RPMI8226 (cell line): ENCODE results near the gene CKAP4.

Source experiments
- DNase-seq: peaks from one replicate; pipeline ENCODE4 v3.0.0-alpha.2; 2015

Gene CKAP4

DNA sequence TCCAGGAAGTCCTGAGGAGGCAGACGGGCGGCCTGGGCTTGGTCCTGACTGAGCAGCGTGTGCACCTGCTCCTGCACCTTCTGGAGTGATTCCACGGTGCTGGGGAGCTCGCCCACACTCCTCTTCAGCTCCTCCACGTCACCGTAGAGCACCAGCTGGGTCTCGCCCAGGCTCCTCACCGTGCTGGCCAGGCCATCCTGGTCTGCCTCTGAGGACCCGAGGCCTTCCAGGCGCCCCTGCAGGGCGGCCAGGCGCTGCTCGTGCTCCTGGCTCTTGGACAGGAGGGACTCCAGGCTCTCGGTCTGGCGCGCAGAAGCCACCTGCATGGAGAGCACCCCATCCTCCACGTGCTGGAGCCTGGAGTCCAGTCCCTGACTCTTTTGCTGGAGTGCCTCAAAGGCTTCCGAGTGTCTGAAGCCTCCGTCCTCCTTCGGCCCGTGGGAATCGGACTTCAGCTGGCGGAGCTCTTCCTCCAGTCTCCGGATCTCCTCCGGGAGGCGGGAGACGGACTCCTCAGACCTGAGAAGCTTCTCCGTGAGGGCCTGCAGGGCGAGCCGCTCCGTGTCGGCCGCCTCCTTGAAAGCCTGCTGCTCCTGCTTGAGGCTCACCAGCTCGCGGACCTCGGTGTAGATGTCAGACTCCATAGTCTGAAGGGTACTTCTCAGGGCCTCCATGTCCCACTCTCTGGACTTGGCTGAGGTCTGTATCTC is 8.4 kb downstream of the CKAP4 start:
- no peak for DNase-seq

DNA sequence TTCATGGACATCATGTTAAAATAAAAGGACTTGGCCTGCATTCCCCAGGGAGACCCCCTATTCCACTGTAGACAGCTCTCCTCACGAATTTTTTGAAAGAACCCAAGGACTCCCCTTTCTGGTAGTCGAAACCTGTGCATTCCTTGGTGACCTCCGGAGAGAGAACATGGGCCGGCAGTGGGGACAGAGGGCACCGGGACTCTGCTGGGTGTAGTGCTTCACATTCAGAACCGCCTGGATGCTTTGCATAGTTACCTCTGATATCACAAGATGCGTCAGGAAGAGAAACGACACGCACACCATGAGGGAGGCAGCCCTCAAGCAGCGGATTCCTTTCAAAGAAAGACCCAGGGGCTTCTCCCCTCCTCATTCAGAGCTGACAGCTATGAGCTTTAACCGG is 9.7 kb downstream of the CKAP4 start:
- no peak for DNase-seq

DNA sequence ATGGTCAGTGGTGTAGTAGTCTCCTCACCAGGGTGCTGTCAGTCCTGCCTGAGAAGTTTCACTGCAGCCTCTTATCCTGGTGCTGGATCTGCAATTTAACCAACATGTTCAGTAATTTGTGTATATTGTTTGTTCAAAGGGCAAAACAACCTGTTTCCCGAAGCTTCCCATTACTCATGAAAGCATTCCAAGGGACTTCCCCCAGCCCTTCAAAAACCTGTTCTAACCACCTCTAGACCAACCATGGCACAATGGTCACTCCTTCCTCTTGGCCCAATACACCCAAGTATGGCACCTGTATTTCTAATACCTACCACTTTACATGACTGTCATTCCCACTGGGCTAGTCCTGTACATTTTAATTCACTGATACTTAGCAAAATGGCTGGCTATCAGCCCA is 12.1 kb downstream of the CKAP4 start:
- no peak for DNase-seq

DNA sequence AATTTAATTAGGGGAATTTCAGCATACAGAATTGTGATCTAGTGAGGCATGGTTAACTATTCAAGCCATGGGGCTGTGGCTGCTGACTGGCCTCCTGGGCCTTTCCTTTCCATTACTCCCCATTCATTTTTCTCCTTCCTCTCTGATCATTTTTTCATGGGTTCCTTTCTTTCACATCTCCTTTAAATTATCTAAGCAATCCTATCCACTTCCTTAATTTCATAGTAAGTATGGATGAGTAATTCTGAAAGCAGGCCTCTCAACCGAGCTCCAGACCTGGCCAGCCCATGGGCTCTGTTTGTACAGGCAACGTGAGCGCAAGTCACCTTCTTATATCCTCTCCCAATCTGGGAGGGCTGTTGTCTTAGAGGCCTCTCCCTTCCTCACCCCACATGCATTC is 13.4 kb downstream of the CKAP4 start:
- DNase-seq: no peak

DNA sequence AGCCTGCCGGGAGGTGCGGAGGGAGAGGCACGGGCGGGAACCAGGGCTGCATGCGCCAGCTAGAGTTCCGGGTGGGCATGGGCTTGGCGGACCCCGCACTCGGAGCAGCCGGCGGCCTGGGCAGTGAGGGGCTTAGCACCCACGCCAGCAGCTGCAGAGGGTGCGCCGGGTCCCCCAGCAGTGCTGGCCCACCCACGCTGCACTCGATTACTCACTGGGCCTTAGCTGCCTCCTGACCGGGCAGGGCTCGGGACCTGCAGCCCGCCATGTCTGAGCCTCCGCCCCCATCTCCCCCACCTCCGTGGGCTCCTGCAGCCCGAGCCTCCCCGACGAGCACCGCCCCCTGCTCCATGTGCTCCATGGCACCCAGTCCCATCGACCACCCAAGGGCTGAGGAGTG is 14.8 kb downstream of the CKAP4 start:
- DNase-seq: no peak

DNA sequence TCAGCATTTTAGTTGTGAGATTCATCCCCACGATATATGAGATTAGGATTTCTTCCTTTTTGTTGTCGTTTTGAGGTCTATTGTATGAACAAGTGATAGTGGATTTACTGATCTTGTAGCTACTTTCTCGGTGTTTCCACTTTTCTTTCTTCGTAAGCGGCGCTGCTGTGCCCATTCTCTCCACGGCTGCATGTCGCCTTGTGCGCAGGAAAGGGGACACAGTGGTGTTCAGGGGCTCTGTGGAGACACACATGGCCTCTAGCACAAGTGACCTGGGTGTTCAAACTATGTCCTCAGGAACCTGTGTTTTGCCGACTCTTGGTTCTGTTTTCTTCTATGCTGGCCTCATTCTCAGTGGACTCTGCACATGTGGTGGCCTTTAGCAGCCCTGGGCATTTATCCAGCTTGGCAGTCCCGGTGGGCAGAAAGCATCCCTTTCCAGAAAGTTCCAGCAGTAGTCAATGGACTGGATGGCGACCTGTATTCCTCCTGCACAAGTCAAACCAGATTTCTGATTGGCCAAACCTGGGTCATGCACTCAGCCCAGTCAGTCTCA is 18.7 kb downstream of the CKAP4 start:
- no peak for DNase-seq

DNA sequence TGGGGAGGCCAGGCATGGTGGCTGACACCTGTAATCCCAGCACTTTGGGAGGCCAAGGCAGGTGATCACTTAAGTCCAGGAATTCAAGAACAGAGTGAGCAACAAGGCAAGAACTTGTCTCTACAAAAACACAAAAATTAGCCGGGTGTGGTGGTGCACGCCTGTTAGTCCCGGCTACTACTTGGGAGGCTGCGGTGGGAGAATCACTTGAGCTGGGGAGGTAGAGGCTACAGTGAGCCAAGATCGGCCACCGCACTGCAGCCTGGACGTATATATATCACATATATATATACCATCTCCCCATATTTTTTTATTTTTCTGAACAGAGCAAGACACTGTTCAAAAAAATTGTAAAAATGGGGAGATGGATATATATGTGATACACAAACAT is 19.5 kb downstream of the CKAP4 start:
- no peak for DNase-seq

DNA sequence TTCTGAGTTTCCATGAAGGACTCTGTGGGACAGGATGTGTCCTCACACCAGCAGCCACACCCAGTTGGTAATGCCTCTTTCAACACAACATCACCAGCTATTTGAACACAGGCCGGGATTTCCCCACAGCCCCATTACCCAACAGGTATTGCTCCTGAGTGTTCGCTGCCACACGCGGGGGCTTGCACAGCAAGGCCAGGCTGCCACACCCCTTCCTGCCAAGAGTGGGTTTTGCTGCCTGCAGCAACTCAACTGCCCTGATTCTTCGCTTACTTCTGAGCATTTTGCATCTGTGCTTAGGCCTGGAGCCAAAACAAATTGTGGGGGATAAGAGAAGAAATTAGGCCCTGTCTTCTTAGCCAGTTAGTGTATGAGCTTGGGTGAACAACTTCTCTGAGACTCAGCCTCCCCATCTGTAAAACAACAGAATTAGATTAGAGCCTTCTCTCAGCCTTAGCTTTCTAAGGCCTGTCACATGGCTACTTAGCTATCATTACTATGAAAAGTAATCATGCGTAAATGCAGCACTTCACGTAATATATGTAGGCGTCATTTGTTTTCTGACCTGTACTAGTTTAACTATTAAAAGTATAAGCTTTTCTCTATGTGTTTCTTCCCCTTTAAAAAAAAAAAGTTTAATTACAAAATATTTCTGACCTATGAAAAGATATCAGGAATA is 20.0 kb downstream of the CKAP4 start:
- DNase-seq: no peak

DNA sequence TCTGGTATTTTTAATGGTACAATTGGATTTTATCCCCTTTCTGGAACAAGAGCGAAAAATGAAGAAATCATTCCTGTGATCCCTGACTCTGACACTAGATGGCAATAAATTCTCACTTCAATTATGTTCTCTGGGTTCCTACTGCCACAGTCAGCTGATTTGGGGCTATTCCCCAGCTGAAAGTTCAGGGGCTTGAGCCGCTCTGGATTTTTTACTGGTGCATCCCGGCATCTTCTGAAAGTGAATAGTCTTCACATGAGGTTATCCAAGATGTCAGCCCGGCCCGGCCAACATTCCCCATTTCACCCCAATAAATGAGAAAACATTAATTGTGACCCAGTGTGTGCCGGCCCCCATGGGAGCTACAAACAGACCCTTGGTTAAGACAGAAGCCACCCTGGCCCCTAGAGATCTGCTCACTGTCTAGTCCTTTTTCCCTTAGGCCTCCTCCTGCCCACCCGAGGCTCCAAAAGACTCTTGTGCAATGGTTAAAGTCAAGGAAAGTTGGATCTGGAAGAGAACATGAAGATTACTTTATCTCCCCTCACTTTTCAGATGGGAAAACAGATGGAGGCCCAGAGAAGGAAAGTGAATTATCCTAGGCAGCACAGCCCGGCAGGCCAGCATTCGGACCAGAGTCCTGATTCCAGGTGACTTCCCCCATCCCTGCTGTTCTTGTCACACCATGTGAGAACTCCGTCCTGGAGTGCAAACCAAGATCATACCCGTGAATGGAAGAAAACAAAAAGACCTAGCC is 20.8 kb downstream of the CKAP4 start:
- DNase-seq: peak; percentile 31

DNA sequence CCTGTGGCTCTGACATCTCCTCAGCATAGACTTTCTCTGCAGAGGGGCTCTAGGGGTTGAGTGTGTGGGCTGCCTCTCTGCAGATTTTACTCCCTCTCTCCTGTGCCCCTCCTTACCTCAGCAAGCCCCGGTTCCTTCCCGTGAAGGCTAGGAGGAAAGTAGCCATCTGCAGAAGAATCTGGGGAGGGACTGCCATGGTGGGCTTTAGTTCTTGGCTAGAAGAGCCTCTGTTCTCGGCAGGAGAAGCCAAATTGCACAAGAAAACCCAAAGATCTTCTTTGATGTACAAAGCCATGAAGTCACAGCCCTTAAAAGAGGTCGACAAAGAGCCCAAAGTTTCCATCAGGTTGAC is 23.5 kb downstream of the CKAP4 start:
- no peak for DNase-seq

DNA sequence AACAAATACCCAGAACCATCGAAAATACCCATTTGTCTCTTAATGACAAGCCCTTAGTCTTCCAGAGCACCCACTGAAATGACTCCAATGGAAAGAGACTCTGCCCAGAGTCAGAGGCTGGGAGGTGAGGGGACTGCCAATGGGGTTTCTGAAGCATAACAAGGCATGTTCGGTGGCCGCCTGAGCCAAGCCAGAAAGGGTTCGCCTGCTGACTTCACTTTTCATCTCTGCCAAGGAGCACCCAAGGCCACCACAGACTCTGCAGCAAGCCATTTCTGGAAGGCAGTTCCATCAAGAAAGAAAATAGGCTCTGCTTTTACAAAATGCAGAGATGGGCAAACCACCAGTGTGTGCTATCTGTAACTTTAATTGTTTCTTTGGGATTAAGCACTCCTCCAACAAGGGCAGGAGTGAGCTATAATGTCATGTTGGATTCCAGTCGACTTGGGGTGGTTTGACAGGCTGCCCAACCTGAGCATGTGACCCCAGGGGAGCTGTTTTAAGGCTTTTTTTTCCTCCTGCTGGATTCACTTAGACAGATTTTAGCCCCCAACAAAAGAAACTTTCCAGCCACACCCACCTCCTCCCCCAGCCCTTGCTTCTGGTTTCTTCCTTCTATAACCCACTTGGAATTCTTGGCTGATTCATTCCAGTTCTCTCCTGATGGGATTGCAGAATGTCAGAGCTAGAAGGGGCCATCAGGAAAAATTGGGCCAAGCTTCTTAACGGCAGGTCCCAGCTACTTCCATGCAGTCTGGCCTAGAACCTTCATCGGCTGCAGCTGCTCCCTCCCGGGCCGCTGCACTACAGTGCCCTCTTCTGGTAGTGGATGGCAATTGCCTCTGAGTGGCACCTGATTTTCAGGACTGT is 24.1 kb downstream of the CKAP4 start:
- peak; percentile 67 for DNase-seq

DNA sequence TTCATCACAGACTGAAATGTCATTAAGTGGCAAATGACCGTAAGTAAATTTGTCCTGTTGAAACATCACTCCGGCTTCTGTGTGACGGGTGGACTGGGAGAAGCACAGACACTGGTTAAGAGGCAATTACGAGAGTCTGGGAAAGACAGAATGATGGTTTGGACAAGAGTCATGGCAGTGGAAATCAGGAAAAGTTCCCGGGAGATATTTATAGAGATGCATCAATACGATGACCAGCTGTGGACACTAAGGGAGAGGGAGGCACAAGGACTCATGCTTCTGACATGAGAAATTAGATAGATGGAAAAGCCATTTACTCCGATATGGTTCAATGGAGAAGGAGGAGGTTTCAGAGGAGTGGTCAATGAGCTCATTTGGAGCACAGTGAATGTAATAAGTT is 27.3 kb downstream of the CKAP4 start:
- DNase-seq: no peak

DNA sequence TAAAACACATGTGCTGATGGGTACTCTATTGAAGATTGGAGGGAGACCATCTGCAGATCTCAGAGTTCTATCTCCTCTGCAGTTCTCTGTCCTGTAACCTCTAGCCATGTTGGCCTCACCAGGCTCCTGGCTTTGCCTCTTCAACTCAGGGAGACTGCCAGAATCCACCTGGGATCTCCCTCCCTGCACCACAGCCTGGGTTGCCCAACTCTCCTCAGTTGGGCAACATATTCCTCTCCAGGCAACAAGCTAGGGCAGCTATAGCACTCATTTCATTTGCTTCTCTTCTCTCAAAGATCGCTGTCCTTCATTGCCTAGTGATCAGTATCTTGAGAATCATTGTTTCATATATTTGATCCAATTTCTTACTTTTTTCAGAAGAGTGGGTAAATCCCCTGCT is 28.8 kb downstream of the CKAP4 start:
- no peak for DNase-seq

DNA sequence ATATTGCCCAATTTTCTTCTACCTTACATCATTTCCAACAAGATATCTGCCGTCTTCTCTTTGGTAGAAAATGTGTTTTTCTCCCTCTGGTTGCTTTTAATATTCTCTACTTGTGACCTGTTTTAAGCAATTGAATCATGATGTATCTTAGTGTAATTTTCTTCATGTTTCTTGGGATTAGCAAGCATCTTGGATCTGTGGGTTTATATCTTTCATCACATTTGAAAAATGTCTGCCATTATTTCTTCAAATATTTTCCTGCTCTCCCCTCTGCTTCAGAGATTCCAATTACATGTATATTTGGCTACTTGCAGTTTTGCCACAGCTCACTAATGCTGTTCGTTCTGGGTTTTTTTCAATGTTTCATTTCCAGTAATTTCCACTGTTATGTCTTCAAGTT is 30.1 kb downstream of the CKAP4 start:
- DNase-seq: no peak

DNA sequence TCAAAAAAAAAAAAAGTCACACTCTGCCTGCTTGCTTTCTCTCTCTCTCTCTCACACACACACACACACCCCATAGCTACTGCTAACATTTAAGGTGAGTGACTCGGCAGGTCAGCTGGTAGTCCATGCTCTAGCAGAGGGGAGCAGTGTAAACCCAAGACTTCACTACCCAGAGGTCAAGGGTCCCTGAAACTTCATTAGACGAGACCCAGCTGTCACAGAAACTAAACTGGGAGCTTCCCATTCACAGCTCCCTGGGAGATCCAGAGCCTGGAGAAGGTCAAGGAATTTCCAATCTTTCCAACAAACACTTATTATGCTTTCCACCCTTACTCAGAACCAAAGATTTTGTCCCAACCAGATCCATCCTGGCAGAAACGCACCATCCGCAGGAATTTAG is 33.2 kb downstream of the CKAP4 start:
- DNase-seq: no peak

DNA sequence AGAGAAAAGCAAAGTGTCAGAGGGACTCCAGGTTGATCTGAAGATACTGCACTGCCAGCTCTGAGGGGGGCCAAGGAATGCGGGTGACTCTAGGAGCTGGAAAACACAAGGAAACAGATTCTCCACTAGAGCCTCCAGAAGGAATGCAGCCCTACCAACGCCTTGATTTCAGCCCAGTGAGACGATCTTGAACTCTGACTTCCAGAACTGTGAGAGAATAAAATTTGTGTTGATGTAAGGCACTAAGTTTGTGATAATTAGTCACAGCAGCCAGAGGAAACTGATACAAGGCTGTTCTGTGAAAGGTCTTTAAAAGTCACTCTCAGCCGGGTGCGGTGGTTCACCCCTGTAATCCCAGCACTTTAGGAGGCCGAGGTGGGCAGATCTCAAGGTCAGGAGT is 34.2 kb downstream of the CKAP4 start:
- DNase-seq: no peak

DNA sequence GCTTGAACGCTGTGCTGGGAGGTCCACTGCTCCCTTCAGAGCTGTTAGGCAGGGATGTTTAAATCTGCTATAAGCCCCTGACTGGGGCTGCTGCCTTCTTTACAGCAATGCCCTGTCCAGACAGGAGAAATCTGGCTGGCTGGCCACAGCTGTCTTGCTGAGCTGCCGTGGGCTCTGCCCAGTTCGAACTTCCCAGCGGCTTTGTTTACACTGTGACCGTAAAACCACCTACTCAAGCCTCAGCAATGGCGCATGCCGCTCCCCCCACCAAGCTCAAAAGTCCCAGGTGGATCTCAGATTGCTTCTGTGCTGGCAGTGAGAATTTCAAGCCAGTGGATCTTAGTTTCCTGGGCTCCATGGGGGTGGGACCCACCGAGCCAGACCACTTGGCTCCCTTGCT is 35.8 kb downstream of the CKAP4 start:
- no peak for DNase-seq

DNA sequence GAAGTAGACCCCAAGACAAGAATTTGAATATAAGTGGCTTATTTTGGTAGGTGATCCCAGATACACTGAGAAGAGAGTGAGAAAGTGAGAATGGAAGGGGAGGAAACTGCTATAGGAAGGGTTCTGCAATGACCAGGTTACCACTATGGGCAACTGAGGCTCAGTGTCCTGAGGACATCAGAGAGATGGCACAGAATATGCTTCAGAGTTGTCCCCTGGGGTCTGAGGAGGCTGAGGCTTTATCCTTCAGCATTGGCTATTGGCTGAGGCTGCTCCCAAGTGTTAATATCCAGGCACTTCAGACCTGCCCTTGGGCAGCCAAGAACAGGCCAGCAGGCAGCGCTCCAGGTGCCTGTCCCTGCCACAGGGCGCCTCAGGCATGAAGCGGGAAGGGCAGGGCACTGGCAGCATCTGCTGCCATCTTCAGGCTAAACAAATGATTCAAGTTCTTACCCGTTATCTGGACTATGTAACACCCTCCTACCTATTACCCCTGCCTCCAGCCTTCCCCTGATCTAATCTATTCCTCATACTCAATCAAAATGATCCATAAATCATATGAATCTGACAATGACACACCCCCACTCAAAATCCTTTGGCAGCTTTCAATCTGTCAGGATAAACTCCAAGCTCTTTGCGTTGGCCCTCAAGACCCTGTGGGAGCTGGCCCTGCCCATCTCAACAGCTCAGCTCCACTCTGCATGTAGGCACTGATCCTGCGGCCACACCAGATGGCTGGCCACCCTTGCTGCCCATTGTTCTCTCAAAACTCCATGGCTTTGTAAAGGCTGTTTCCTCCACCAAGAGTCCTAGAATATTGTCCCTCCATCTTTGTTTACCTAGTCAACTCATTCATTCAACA is 42.4 kb downstream of the CKAP4 start:
- peak; percentile 45 for DNase-seq

DNA sequence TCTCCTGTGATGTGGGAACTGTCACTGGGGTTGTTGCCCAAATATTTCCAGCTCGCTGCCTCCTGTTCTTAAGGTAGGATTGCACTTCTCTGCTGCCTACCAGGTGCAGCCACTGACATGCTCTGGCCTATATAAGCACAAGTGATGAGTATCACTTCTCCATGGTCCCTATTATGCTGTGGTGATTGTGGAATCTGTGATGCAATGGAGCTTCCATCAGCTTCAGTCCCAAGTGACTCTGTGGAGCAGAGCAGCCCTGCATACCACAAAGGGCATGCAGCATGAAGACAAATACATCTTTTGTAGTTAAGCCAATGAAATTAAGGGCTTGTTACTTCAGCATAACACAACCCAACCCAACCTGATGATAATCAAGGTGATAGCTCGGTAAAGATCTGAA is 43.5 kb downstream of the CKAP4 start:
- no peak for DNase-seq

DNA sequence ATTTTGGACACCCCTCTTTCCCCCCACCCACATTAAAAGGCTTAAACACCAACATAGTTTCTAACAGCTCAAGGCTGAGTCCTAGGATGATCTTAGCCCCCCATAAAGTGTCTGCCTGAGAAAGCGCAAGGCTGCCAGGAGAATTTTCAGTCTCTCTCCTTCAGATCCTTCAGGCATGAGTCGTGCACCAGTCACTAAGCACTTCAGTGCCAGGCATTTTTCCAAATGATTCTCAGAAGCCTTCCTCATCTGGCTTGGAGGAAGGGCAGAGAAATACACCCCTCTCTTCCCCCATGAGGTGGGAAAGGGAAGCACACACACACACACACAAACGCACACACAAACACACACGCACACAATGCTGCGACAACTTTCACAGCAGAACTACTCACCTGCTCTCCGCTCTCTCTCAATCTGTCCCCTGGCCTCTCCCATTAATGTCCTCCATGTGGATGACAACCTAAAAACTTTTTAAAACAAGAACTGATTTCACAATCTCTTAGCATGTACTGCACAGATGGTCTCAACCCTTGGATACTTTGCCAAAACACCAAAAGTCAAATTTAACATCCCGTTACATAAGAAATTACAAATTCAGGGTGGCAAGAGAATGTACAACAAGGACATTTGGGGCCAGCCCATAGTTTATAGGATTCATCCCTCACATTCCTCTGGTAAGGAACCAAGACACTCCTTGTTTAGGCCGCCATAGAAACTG is 49.8 kb downstream of the CKAP4 start:
- DNase-seq: no peak

DNA sequence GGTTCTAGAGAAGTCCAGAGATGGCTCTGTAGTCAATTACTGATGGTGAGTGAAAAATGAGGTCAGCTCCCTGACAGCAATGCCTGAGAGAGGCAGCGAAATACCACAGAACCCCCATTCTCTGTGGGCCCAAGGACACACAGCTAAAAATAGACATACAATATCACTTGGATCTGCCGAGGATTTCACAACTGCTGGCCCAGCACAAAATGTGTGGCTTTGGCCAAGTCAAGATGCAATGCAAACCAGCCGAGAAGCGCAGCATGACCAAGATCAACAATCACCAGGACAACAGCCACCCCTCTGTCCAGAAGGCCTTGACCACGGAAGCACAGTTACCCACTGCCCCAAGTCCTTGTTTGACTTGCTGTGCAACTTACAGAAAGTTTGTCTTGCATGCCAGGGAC is 52.2 kb downstream of the CKAP4 start:
- DNase-seq: no peak
